Natural killer cell (primary cell): Measurements from ENCODE around the gene DNAH10. TPM values are rescaled to one million over a fixed set of nuclear protein-coding genes. Genes with fewer than 3 reads are reported as not detected.

Source experiments
- ATAC-seq, 3 donors: fragments of 150-1000 bp in 2 of 3; fragments of 200-7000 bp in 1 of 3; cut with Tn5 transposase; 1 replicate in 1 of 3; 2 replicates in 2 of 3; pipeline ENCODE4 v1.10.0; 2021; ENCODE audit warnings: mild to moderate bottlenecking in 2 of 3, moderate library complexity in 2 of 3
- DNase-seq, 2 donors: peaks; one replicate each; pipeline versions ENCODE4 v3.0.0 to v3.0.0-alpha.2; 2013 to 2021; ENCODE audit warnings: mixed read lengths in 1 of 2
- H3K27ac ChIP-seq: one replicate; pipeline ENCODE4 v1.5.1; 2013; ENCODE audit warnings: mild to moderate bottlenecking, low read length
- H3K27me3 ChIP-seq: one replicate; pipeline ENCODE4 v1.6.1; 2013; ENCODE audit warnings: low read length; ENCODE audit not compliant: control insufficient read depth, insufficient read depth
- H3K36me3 ChIP-seq: one replicate; pipeline ENCODE4 v1.6.1; 2013; ENCODE audit warnings: low read length; ENCODE audit not compliant: control insufficient read depth, insufficient read depth
- H3K4me1 ChIP-seq: one replicate; pipeline ENCODE4 v1.6.1; 2013; ENCODE audit warnings: low read length; ENCODE audit not compliant: control insufficient read depth, insufficient read depth
- H3K4me3 ChIP-seq: one replicate; pipeline ENCODE4 v1.5.1; 2013; ENCODE audit warnings: low read length
- H3K9me3 ChIP-seq: one replicate; pipeline ENCODE4 v1.6.1; 2013; ENCODE audit warnings: low read length; ENCODE audit not compliant: control insufficient read depth, insufficient read depth
- H3K27ac Mint-ChIP-seq, 2 donors: one replicate each; pipeline ENCODE4 v1.8.0; 2022; ENCODE audit warnings: mild to moderate bottlenecking in 2 of 2, mixed read lengths in 2 of 2, moderate library complexity in 1 of 2
- H3K27me3 Mint-ChIP-seq, 2 donors: one replicate each; pipeline ENCODE4 v1.8.0; 2022; ENCODE audit warnings: low read depth in 2 of 2, mixed read lengths in 2 of 2
- H3K36me3 Mint-ChIP-seq: one replicate; pipeline ENCODE4 v1.8.0; 2022; ENCODE audit warnings: mixed read lengths
- H3K4me1 Mint-ChIP-seq, 2 donors: one replicate each; pipeline ENCODE4 v1.8.0; 2022; ENCODE audit warnings: mixed read lengths in 2 of 2
- H3K4me3 Mint-ChIP-seq: one replicate; pipeline ENCODE4 v1.8.0; 2022; ENCODE audit warnings: mild to moderate bottlenecking, moderate library complexity, mixed read lengths
- H3K9me3 Mint-ChIP-seq, 2 donors: one replicate each; pipeline ENCODE4 v1.8.0; 2022; ENCODE audit warnings: mixed read lengths in 2 of 2
- WGBS: methylation state at CpG from one replicate; pipeline ENCODE4 v1.1.7; 2013; ENCODE audit warnings: missing lambda C conversion rate; ENCODE audit not compliant: insufficient coverage; 5-methylcytosine and 5-hydroxymethylcytosine counted together
- intact Hi-C: fragments of 100-400 bp; cut with micrococcal nuclease; formaldehyde crosslinking; loops from one replicate; pipeline ENCODE4 v1.14.2; 2022
- total RNA-seq, 4 donors: library from RNA; stranded (reverse); fragments of 120-200 nt in 1 of 4; gene quantifications; one replicate each; pipeline versions ENCODE4 v1.2.3 to v1.2.4, GENCODE V29; 2013 to 2022
- TF ChIP-seq, protein P1 (sequence below): fragments of 200-600 bp; IDR thresholded peaks from one replicate; pipeline ENCODE4 v1.8.0; 2022; ENCODE audit warnings: antibody characterized with exemption

The DNAH10 gene
- total RNA-seq, 3 donors from 2014 or later (not counting 1 experiment from before 2014, with no cell fraction given), result 0.43 to 1.7 (median 0.94) TPM

DNA sequence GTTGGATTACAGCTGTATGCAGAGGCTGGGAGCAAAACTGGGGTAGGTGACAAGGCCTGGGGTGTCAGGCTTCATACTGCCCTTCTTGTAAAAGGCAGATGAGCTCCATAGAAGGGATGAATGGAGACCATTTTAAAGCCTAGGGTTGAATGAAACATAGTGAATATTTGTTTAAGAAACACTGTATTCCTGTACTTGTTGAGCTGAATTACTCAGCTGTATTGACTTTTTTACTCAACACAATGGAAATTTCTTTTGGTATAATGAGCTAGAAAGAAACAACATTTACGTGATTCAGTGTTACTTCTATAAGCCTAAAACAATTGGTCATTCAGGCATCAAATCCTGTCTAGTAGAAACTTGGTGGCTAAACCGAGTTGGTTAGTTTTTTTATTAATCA lies 35.9 kb upstream of the DNAH10 start:
- H3K27ac ChIP-seq, result no peak overlapping the region
- H3K27me3 ChIP-seq, result no peaks in the 10 kb centered on the region
- intact Hi-C loops, result no loop called here
- no peak for ATAC-seq
- H3K4me3 ChIP-seq, result no peak overlapping the region
- DNase-seq, result no peak
- TF ChIP-seq, protein P1, sequence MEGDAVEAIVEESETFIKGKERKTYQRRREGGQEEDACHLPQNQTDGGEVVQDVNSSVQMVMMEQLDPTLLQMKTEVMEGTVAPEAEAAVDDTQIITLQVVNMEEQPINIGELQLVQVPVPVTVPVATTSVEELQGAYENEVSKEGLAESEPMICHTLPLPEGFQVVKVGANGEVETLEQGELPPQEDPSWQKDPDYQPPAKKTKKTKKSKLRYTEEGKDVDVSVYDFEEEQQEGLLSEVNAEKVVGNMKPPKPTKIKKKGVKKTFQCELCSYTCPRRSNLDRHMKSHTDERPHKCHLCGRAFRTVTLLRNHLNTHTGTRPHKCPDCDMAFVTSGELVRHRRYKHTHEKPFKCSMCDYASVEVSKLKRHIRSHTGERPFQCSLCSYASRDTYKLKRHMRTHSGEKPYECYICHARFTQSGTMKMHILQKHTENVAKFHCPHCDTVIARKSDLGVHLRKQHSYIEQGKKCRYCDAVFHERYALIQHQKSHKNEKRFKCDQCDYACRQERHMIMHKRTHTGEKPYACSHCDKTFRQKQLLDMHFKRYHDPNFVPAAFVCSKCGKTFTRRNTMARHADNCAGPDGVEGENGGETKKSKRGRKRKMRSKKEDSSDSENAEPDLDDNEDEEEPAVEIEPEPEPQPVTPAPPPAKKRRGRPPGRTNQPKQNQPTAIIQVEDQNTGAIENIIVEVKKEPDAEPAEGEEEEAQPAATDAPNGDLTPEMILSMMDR, result no peak
- H3K36me3 ChIP-seq, result peaks cover 62% of the 10 kb centered on the region
- no peaks in the 10 kb centered on the region for H3K27me3 Mint-ChIP-seq
- 67% methylated on average over 2 of the region's 2 CpGs for WGBS
- no peaks in the 10 kb centered on the region for H3K4me1 ChIP-seq
- no peak overlapping the region for H3K4me3 Mint-ChIP-seq
- H3K36me3 Mint-ChIP-seq, result peaks cover 24% of the 10 kb centered on the region
- no peak overlapping the region for H3K27ac Mint-ChIP-seq
- H3K9me3 ChIP-seq, result no peaks in the 10 kb centered on the region
- no peaks in the 10 kb centered on the region for H3K9me3 Mint-ChIP-seq
- H3K4me1 Mint-ChIP-seq, result no peaks in the 10 kb centered on the region

- no peaks in the 10 kb centered on the region for H3K9me3 Mint-ChIP-seq
- DNase-seq, result no peak
- TF ChIP-seq, protein P1, result no peak
- Histone ChIP-seq H3K9me3 (no peaks in the 10 kb centered on the region), H3K4me1 (no peaks in the 10 kb centered on the region), H3K36me3 (peaks cover 65% of the 10 kb centered on the region), H3K4me3 (no peak overlapping the region), H3K27me3 (no peaks in the 10 kb centered on the region), H3K27ac (no peak overlapping the region)
- H3K27me3 Mint-ChIP-seq, result no peaks in the 10 kb centered on the region
- no peak overlapping the region for H3K27ac Mint-ChIP-seq
- intact Hi-C loops, result no loop called here
- no peak for ATAC-seq
- 97% methylated on average over 2 of the region's 2 CpGs for WGBS
- H3K36me3 Mint-ChIP-seq, result peaks cover 29% of the 10 kb centered on the region
- no peak overlapping the region for H3K4me3 Mint-ChIP-seq
- H3K4me1 Mint-ChIP-seq, result no peaks in the 10 kb centered on the region
These were observed 35.1 kb upstream of the DNAH10 start for GRCh38 chr12:123726962-123727361.

GRCh38 chr12:123727878-123728277 lies 34.2 kb upstream of the DNAH10 start:
- TF ChIP-seq, protein P1, result no peak
- Histone ChIP-seq H3K27ac (no peak overlapping the region), H3K4me1 (no peaks in the 10 kb centered on the region), H3K4me3 (no peak overlapping the region), H3K36me3 (peaks cover 63% of the 10 kb centered on the region), H3K27me3 (no peaks in the 10 kb centered on the region), H3K9me3 (no peaks in the 10 kb centered on the region)
- no peaks in the 10 kb centered on the region for H3K4me1 Mint-ChIP-seq
- WGBS, result 89% methylated on average over 1 of the region's 3 CpGs
- ATAC-seq (no peak), DNase-seq (no peak)
- H3K27ac Mint-ChIP-seq, result no peak overlapping the region
- no peaks in the 10 kb centered on the region for H3K9me3 Mint-ChIP-seq
- peaks cover 39% of the 10 kb centered on the region for H3K36me3 Mint-ChIP-seq
- no peak overlapping the region for H3K4me3 Mint-ChIP-seq
- intact Hi-C loops, result no loop called here
- no peaks in the 10 kb centered on the region for H3K27me3 Mint-ChIP-seq

DNA sequence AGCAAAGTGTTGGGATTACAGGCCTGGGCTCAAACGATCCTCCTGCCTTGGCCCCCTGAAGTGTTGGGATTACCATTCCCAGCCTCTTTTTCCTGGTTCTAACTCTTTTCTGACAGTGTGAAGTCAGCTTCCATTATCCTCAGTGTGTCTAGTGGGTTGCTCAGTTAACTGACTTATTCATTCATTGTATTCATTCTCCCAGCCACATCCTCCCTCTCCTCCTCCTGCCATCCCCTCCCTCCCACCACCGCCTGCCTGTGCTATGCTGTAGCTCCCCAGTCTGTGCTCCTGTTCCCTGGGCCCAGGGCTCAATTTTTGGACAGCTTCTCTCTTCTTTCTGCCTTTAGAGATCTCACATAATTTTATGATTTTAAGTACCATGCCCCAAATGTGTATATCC lies 30.5 kb upstream of the DNAH10 start:
- Mint-ChIP-seq H3K4me3 (no peak overlapping the region), H3K36me3 (peaks cover 51% of the 10 kb centered on the region), H3K27me3 (no peaks in the 10 kb centered on the region), H3K4me1 (no peaks in the 10 kb centered on the region), H3K9me3 (no peaks in the 10 kb centered on the region), H3K27ac (no peak overlapping the region)
- 96% methylated on average over 2 of the region's 2 CpGs for WGBS
- TF ChIP-seq, protein P1, result no peak
- no peaks in the 10 kb centered on the region for H3K4me1 ChIP-seq
- no peak for DNase-seq
- H3K9me3 ChIP-seq, result no peaks in the 10 kb centered on the region
- ATAC-seq, result no peak
- intact Hi-C loops, result no loop called here
- H3K4me3 ChIP-seq, result no peak overlapping the region
- H3K27me3 ChIP-seq, result no peaks in the 10 kb centered on the region
- peaks cover 67% of the 10 kb centered on the region for H3K36me3 ChIP-seq
- H3K27ac ChIP-seq, result no peak overlapping the region
